ENCODE results near the gene ACTR6. TPM values are rescaled to one million over a fixed set of nuclear protein-coding genes. Genes with fewer than 3 reads are reported as not detected.

The ACTR6 gene
- 36.3 TPM for total RNA-seq

GRCh38 chr12:100200463-100201181 is at the start of gene ACTR6:
Gene ACTR6, plus strand, starts transcription at chr12:100200815. Its CDS starts 37 bp downstream, at chr12:100200852.

DNA sequence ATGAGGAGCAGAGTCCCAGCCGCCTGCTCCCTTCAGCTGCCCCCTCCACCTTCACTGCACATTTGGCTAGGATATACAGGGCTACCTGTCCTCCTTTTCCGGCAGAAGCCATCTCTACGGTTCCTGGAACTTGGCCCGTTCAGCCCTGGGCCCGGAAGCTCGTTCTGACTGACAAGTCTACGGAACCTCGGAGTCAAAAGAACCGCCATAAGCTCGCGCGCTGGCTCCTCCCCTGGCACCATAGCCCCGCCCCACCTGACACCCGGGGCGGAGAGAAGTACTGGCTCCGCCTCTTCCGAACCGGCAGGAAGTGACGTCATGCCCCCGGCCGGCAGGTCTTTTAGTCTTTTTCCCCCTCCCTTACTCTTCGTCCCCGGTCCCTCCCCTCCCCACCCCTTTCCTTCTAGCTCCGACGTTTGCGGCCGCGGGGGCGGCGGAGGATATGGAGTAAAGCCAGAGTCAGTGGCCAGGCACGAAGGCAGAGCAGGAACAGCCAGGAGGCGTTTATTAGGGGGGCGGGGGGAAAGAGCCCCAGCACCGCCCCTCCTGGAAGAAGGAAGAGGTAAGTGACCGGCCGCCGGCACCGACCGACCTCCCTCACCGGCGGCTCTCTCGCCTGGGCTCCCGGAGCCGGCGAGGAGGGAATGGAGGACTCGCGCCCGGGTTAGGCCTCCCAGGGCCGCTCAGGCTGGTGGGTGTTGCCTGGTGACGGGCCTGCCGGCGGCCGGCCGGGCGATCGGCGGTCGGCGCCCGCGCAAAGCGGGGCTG is 66.4 kb downstream of the ACTR6 start, which contains the start of the genes DEPDC4 and SCYL2:
Gene DEPDC4 (minus strand): TSS at position 245 of the 768 bp plus-strand sequence. CDS start 3 bp downstream, at position 242.
Gene SCYL2 (plus strand): TSS at position 343 of the 768 bp plus-strand sequence. CDS start 15,794 bp downstream, outside the sequence.

Small RNA genes within 50 kb of the gene (small RNA-seq; reads per million reads assigned to genes)
- gene MIR1827 (ENCODE audit: low replicate concordance) (not detected), gene RF00019 (ENCODE audit: low replicate concordance) (not detected), gene RN7SL176P (ENCODE audit: low replicate concordance) (not detected)

Other genes with a start within 250 kb of the ACTR6 start
- gene ANKS1B, start 215.9 kb upstream of the ACTR6 start, total RNA-seq: 534 TPM
- gene BLTP3B, start 57.9 kb upstream of the ACTR6 start, total RNA-seq: 109 TPM
- 1.3 TPM for gene DEPDC4, start 66.3 kb downstream of the ACTR6 start, total RNA-seq
- 131 TPM for gene SCYL2, start 66.4 kb downstream of the ACTR6 start, total RNA-seq
- gene SLC17A8, start 156.3 kb downstream of the ACTR6 start, total RNA-seq: 0.63 TPM

Data from parietal lobe (tissue), 2 donors.